Measurements from ENCODE around the gene KEAP1. TPM values are rescaled to one million over a fixed set of nuclear protein-coding genes. Genes with fewer than 3 reads are reported as not detected.

The KEAP1 gene
- total and polyA plus RNA-seq, 2 donors from 2014 or later: 60.8 to 79.4 TPM

GRCh38 chr19:10523135-10523636, 20.0 kb upstream of the KEAP1 start:
- H3K36me3 ChIP-seq (ENCODE audit: control insufficient read depth in 2 of 3, insufficient read depth in 3 of 3, low read length in 3 of 3): no peaks in the 10 kb centered on the region
- intact Hi-C loops (cut with DNase I): no loop called here
- no peak overlapping the region for H3K4me3 ChIP-seq (ENCODE audit: low read length in 3 of 3)
- H3K27me3 ChIP-seq (ENCODE audit: control insufficient read depth, insufficient read depth, low read length): peaks cover 7% of the 10 kb centered on the region
- H3K9ac ChIP-seq (ENCODE audit: low read length in 3 of 3): no peak overlapping the region
- FAIRE-seq (no peak), DNase-seq (no peak)
- H3K9me3 ChIP-seq (ENCODE audit: control insufficient read depth in 2 of 3, insufficient read depth in 1 of 3, low read length in 3 of 3): no peaks in the 10 kb centered on the region
- TF ChIP-seq CTCF (IDR thresholded peaks at IDR 0.05; ENCODE audit: borderline replicate concordance, extremely low read depth, insufficient read depth): no peak
- peaks cover 0 to 3% (median 0%) of the 10 kb centered on the region in 3 donors for H3K4me1 ChIP-seq (ENCODE audit: control insufficient read depth in 2 of 3, insufficient read depth in 2 of 3, low read depth in 1 of 3, low read length in 3 of 3)
- no peak overlapping the region for H3K27ac ChIP-seq (ENCODE audit: low read depth in 2 of 2, low read length in 2 of 2)

GRCh38 chr19:10521461-10522171, 18.5 kb upstream of the KEAP1 start:
- peaks cover 0 to 4% (median 4%) of the 10 kb centered on the region in 3 donors for H3K4me1 ChIP-seq (ENCODE audit: control insufficient read depth in 2 of 3, insufficient read depth in 2 of 3, low read depth in 1 of 3, low read length in 3 of 3)
- TF ChIP-seq CTCF (IDR thresholded peaks at IDR 0.05; ENCODE audit: borderline replicate concordance, extremely low read depth, insufficient read depth): no peak
- peaks cover 14% of the 10 kb centered on the region for H3K27me3 ChIP-seq (ENCODE audit: control insufficient read depth, insufficient read depth, low read length)
- H3K4me3 ChIP-seq (ENCODE audit: low read length in 3 of 3): no peak overlapping the region
- intact Hi-C loops (cut with DNase I): no loop called here
- H3K36me3 ChIP-seq (ENCODE audit: control insufficient read depth in 2 of 3, insufficient read depth in 3 of 3, low read length in 3 of 3): no peaks in the 10 kb centered on the region
- no peak for DNase-seq
- H3K27ac ChIP-seq (ENCODE audit: low read depth in 2 of 2, low read length in 2 of 2): no peak overlapping the region
- FAIRE-seq: no peak
- H3K9me3 ChIP-seq (ENCODE audit: control insufficient read depth in 2 of 3, insufficient read depth in 1 of 3, low read length in 3 of 3): no peaks in the 10 kb centered on the region
- no peak overlapping the region for H3K9ac ChIP-seq (ENCODE audit: low read length in 3 of 3)

GRCh38 chr19:10520652-10521318, 17.6 kb upstream of the KEAP1 start:
- Histone ChIP-seq H3K4me1 (ENCODE audit: control insufficient read depth in 2 of 3, insufficient read depth in 2 of 3, low read depth in 1 of 3, low read length in 3 of 3) (peaks cover 0 to 4% (median 4%) of the 10 kb centered on the region in 3 donors), H3K9ac (ENCODE audit: low read length in 3 of 3) (no peak overlapping the region), H3K27ac (ENCODE audit: low read depth in 2 of 2, low read length in 2 of 2) (no peak overlapping the region), H3K27me3 (ENCODE audit: control insufficient read depth, insufficient read depth, low read length) (peaks cover 20% of the 10 kb centered on the region), H3K36me3 (ENCODE audit: control insufficient read depth in 2 of 3, insufficient read depth in 3 of 3, low read length in 3 of 3) (no peaks in the 10 kb centered on the region), H3K4me3 (ENCODE audit: low read length in 3 of 3) (no peak overlapping the region), H3K9me3 (ENCODE audit: control insufficient read depth in 2 of 3, insufficient read depth in 1 of 3, low read length in 3 of 3) (no peaks in the 10 kb centered on the region)
- FAIRE-seq (no peak), DNase-seq (no peak)
- no peak for TF ChIP-seq CTCF (IDR thresholded peaks at IDR 0.05; ENCODE audit: borderline replicate concordance, extremely low read depth, insufficient read depth)
- intact Hi-C loops (cut with DNase I): no loop called here

Measured in kidney (tissue), 14 donors.